ENCODE measurements around the gene CSGALNACT2.

DNA sequence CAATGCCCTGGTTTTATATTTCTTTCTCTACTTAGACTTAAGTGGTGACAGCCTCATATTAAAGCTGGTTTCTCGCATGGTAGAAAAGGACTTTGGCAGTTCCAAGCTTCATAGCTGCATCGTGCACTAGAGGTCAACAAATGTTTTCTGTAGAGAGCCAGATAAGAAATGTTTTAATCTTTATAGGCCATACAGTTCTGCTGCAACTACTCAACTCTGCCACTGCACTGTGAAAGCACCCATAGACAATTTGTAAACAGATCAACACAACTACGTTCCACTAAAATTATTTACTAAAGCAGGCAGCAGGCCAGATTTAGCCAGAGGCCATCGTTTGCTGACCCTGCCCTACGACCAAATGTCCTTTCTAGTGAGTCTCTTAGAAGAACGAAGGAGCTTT, 36.7 kb downstream of the CSGALNACT2 start:
- TF ChIP-seq POLR2A (IDR thresholded peaks at IDR 0.05; ENCODE audit: extremely low read depth, insufficient read length) (no peak), MYC (IDR thresholded peaks at IDR 0.05; ENCODE audit: low read depth, low read length) (no peak)
- TF ChIP-seq, protein P1, sequence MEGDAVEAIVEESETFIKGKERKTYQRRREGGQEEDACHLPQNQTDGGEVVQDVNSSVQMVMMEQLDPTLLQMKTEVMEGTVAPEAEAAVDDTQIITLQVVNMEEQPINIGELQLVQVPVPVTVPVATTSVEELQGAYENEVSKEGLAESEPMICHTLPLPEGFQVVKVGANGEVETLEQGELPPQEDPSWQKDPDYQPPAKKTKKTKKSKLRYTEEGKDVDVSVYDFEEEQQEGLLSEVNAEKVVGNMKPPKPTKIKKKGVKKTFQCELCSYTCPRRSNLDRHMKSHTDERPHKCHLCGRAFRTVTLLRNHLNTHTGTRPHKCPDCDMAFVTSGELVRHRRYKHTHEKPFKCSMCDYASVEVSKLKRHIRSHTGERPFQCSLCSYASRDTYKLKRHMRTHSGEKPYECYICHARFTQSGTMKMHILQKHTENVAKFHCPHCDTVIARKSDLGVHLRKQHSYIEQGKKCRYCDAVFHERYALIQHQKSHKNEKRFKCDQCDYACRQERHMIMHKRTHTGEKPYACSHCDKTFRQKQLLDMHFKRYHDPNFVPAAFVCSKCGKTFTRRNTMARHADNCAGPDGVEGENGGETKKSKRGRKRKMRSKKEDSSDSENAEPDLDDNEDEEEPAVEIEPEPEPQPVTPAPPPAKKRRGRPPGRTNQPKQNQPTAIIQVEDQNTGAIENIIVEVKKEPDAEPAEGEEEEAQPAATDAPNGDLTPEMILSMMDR (IDR thresholded peaks at IDR 0.05; ENCODE audit: low read depth, low read length) = no peak
- TF ChIP-seq, protein P2, sequence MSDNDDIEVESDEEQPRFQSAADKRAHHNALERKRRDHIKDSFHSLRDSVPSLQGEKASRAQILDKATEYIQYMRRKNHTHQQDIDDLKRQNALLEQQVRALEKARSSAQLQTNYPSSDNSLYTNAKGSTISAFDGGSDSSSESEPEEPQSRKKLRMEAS (IDR thresholded peaks at IDR 0.05; ENCODE audit: low read depth, low read length) = no peak

Measured in NB4 (cell line).